Fibroblast of pulmonary artery (primary cell): ENCODE measurements around the gene SCGB1C2.
"Not testable (repeated sequence)": the region's sequence is repeated elsewhere in the genome, so short reads cannot be mapped to it uniquely, and the experiment has no call there.

Experiments used
- DNase-seq: peaks from one replicate; pipeline ENCODE4 v3.0.0-alpha.2; 2010; ENCODE audit warnings: low read depth
- H3K4me3 ChIP-seq: replicated peaks from 2 replicates; pipeline ENCODE4 v1.5.1; 2011; ENCODE audit warnings: low read depth, mild to moderate bottlenecking, control low read depth, low read length, moderate library complexity
- TF ChIP-seq, protein P1 (sequence below): IDR thresholded peaks from 2 replicates; pipeline ENCODE4 v1.5.1; 2011; ENCODE audit warnings: mild to moderate bottlenecking, control low read depth, low read length, inconsistent platforms; ENCODE audit errors: missing control alignments

SCGB1C2 gene

DNA sequence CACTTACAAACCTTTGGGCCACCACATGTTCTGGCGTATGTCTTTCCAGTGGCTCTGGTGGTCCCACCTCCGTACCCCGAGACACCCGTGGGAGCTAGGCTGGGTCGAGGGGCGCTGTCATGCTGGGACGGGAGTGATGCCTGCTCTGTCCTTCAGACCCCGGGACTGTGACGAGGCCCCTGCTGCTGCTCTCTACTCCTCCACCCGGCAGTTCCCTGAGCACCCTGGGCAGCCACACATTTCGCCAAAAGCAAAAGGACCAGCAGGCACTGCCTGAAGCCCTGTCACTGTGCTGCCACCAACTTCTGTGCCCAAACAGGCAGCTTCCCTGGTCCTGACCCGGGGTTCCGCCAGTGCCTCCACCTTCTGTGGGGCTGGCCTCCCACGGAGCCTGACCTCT lies 28.6 kb downstream of the SCGB1C2 start:
- TF ChIP-seq, protein P1, sequence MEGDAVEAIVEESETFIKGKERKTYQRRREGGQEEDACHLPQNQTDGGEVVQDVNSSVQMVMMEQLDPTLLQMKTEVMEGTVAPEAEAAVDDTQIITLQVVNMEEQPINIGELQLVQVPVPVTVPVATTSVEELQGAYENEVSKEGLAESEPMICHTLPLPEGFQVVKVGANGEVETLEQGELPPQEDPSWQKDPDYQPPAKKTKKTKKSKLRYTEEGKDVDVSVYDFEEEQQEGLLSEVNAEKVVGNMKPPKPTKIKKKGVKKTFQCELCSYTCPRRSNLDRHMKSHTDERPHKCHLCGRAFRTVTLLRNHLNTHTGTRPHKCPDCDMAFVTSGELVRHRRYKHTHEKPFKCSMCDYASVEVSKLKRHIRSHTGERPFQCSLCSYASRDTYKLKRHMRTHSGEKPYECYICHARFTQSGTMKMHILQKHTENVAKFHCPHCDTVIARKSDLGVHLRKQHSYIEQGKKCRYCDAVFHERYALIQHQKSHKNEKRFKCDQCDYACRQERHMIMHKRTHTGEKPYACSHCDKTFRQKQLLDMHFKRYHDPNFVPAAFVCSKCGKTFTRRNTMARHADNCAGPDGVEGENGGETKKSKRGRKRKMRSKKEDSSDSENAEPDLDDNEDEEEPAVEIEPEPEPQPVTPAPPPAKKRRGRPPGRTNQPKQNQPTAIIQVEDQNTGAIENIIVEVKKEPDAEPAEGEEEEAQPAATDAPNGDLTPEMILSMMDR, result no peak
- DNase-seq, result no peak
- no peak overlapping the region for H3K4me3 ChIP-seq

DNA sequence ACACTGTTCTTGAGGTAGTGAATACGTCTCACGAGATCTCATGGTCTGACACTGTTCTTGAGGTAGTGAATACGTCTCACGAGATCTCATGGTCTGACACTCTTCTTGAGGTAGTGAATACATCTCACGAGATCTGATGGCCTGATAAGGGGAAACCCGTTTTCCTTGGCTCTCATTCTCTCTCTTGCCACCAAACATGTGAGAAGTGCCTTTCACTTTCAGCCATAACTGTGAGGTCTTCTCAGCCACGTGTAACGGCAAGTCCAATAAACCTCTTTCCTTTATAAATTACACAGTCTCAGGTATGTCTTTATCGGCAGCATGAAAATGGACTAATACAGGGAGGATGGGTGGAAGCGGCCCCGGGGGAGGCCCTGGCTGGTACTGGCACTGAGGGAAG lies 31.2 kb downstream of the SCGB1C2 start:
- DNase-seq, result not testable (repeated sequence)

DNA sequence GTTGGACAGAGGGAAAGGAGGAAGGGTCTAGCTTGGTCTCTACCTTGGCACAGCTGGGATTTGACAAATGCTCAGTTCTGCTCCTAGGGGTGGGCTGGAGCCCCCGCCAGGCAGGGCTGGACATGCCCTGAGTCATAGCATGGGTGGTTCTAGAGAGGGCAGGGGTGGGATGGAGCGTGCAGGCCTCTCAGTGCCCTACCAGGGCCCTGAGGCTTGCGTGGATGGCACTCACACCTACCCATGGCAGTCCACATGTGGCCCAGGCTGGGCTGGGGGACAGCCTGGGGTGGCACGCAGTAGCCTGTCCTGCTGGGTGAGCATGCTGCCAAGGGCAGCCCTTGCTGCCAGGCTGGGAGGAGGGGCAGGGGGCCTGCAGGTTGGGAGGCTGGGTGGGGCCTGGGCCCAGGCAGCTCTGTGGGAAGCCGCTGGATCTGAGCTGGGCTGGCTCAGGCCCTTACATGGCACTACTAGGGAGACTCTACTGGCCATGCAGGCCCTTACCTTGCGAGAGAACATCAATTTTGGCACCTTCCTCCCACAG lies 32.8 kb downstream of the SCGB1C2 start:
- TF ChIP-seq, protein P1, result no peak
- DNase-seq, result no peak
- H3K4me3 ChIP-seq, result no peak overlapping the region

More for the DNA sequence above, 31.2 kb downstream of the SCGB1C2 start:
- H3K4me3 ChIP-seq, result not testable (repeated sequence)

DNA sequence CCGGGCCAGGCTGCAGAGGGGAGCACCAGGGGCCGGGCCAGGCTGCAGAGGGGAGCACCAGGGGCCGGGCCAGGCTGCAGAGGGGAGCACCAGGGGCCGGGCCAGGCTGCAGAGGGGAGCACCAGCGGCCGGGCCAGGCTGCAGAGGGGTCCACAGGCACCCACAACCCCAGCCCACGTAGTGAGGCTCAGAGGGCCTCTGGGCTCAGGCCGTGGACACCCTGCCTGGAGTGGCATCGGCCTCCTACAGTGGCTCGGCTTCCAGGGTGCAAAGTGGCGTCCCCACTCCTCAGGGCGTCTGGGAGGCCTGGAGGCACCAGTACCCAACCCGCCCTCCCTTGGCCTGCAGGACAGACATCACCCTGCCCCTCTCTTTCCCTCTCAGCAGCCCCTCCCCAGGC lies 34.5 kb downstream of the SCGB1C2 start:
- DNase-seq, result no peak
- TF ChIP-seq, protein P1, result no peak
- H3K4me3 ChIP-seq, result no peak overlapping the region

DNA sequence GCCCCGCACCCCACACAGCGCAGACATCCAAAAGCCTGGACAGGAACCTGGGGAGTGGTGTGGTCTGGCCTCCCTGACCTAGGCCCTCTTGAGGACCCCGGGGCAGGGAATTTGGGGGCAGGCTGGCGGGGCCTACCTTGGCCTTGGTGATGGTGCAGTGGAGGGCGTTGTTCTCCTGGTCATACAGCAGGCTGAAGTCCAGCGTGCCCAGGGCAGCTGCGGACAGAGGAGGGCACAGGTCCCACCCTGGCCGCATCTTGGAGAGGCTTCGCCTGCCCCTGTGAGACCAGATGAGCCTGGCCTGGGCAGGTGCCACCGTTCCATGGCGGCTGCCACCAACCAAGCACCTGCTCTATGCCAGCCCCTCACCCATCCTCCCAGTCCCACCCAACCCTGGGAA lies 35.0 kb downstream of the SCGB1C2 start:
- TF ChIP-seq, protein P1, result no peak
- DNase-seq, result no peak
- no peak overlapping the region for H3K4me3 ChIP-seq

DNA sequence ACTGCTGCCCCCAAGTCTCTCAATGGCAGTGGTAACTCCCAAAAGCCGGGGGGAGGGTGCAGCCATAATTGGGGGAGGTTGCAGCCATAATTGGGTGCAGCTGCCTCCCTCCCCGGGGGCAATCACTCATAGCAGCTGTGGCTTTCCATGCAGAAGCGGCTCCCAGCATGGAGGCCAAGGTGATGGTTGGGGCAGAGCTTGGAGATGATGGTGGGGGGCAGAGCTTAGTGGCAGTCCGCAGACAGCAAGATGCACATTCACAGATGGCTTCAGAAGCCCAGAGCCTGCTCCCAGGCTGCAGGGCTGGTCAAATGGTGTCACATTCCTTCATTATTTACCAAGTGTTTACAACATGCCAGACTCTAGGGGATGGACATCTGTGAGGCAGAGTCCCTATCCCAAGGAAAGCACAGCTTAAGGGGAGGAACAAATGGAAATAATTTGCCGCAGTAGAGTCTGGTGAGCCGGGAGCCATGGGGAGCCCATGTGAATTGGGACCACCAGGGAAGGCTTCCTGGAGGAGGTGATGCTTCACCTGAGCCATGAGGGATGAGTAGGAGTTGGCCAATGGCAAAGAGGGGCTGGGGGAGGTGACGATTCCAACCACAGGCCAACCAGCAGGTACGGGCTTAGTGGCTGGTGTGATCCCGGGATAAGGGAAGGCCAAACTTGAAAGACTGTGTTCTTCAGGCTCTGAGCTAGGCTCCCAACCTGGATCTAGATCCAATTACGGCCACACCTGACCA lies 36.0 kb downstream of the SCGB1C2 start:
- TF ChIP-seq, protein P1, result no peak
- no peak for DNase-seq
- no peak overlapping the region for H3K4me3 ChIP-seq

DNA sequence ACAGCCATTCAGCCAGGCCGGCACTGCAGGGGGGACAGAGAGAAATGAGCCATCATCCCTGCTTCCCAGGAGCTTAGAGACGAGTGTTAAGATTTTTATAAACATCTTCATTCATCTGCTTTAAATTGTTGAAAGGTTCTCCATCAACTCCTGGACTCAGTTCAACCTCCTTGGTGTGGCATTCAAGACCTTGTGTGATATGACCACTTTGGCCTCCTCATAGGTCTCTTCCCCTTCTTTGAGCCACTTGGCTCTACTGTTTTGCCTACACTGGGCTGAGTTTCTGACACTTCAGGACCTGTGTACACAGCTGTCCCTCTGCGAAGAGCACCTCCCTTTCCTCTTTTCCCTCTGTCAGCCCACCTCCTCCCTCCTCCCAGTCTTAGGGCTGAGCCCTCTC lies 39.8 kb downstream of the SCGB1C2 start:
- TF ChIP-seq, protein P1, result no peak
- DNase-seq, result no peak

More for the DNA sequence above, 39.8 kb downstream of the SCGB1C2 start:
- H3K4me3 ChIP-seq, result no peak overlapping the region
